Thyroid gland (tissue), 4 donors: Measurements from ENCODE around the gene ARHGAP15. TPM values are rescaled to one million over a fixed set of nuclear protein-coding genes. Genes with fewer than 3 reads are reported as not detected.

Source experiments
- DNase-seq, 2 donors: peaks; one replicate each; pipeline ENCODE4 v3.0.0-alpha.2; 2019
- H3K27ac ChIP-seq, 3 donors: fragments of 200-600 bp; sonication (generic); 1 replicate in 2 of 3; 2 replicates in 1 of 3; pipeline ENCODE4 v1.5.1; 2016 to 2019; ENCODE audit warnings: mild to moderate bottlenecking in 1 of 3, moderate library complexity in 1 of 3
- H3K27me3 ChIP-seq: fragments of 200-600 bp; sonication (generic); one replicate; pipeline ENCODE4 v1.5.1; 2019
- H3K36me3 ChIP-seq, 2 donors: fragments of 200-600 bp; sonication (generic); one replicate each; pipeline ENCODE4 v1.5.1; 2016 to 2019
- H3K4me1 ChIP-seq, 2 donors: fragments of 200-600 bp; sonication (generic); one replicate each; pipeline ENCODE4 v1.5.1; 2017 to 2019
- H3K4me3 ChIP-seq, 3 donors: fragments of 200-600 bp; sonication (generic); replicated peaks in 1 of 3; 1 replicate in 2 of 3; 2 replicates in 1 of 3; pipeline ENCODE4 v1.5.1; 2016; ENCODE audit warnings: mild to moderate bottlenecking in 1 of 3
- H3K9me3 ChIP-seq: fragments of 200-600 bp; sonication (generic); one replicate; pipeline ENCODE4 v1.5.1; 2017
- CTCF ChIP-seq, 6 experiments: fragments of 200-600 bp in 3 of 6; fragments of 450-650 bp in 3 of 6; sonication (generic) in 3 of 6; IDR thresholded peaks; one replicate each; pipeline ENCODE4 v1.5.1; 2016 to 2019; ENCODE audit warnings: antibody characterized with exemption in 6 of 6, mild to moderate bottlenecking in 2 of 6, inconsistent platforms in 1 of 6, moderate library complexity in 1 of 6
- POLR2A ChIP-seq, 2 donors: fragments of 450-650 bp; IDR thresholded peaks; one replicate each; pipeline ENCODE4 v1.6.1; 2017; ENCODE audit warnings: antibody characterized with exemption in 2 of 2, mild to moderate bottlenecking in 2 of 2, moderate library complexity in 1 of 2
- WGBS, 2 donors: methylation state at CpG; one replicate each; pipeline ENCODE4 v1.1.5; 2017; 5-methylcytosine and 5-hydroxymethylcytosine counted together
- intact Hi-C: fragments of 100-400 bp; cut with DNase I; formaldehyde crosslinking; loops from one replicate; pipeline ENCODE4 v1.15.1; 2023
- total RNA-seq, 4 donors: library from RNA; depleted of rRNA; stranded (reverse); fragments of >200 nt; gene quantifications; one replicate each; pipeline ENCODE4 v1.2.3, GENCODE V29; 2016

Gene ARHGAP15
- total RNA-seq, 4 donors from 2014 or later: 9.8 to 24.4 (median 11.9) TPM

- intact Hi-C loops: no loop called here
- Histone ChIP-seq H3K9me3 (no peaks in the 10 kb centered on the region), H3K4me3 (no peak overlapping the region), H3K4me1 (no peaks in the 10 kb centered on the region), H3K27ac (no peak overlapping the region), H3K36me3 (no peaks in the 10 kb centered on the region), H3K27me3 (no peaks in the 10 kb centered on the region)
- 82 to 88% methylated on average over 1 of the region's 1 CpG for WGBS, 2 donors
- TF ChIP-seq CTCF (IDR thresholded peaks at IDR 0.05) (no peak), POLR2A (IDR thresholded peaks at IDR 0.05) (no peak)
- no peak for DNase-seq
Measured at GRCh38 chr2:143429932-143430679, 300.9 kb downstream of the ARHGAP15 start.

GRCh38 chr2:143431316-143431715 lies 302.1 kb downstream of the ARHGAP15 start:
- Histone ChIP-seq H3K27me3 (no peaks in the 10 kb centered on the region), H3K9me3 (no peaks in the 10 kb centered on the region), H3K4me1 (no peaks in the 10 kb centered on the region), H3K4me3 (no peak overlapping the region), H3K36me3 (no peaks in the 10 kb centered on the region), H3K27ac (no peak overlapping the region)
- intact Hi-C loops: no loop called here
- WGBS, 2 donors: 82 to 83% methylated on average over 2 of the region's 2 CpGs
- TF ChIP-seq POLR2A (IDR thresholded peaks at IDR 0.05) (no peak), CTCF (IDR thresholded peaks at IDR 0.05) (no peak)
- no peak for DNase-seq

GRCh38 chr2:143433251-143433650 lies 304.0 kb downstream of the ARHGAP15 start:
- Histone ChIP-seq H3K27ac (no peak overlapping the region), H3K4me3 (no peak overlapping the region), H3K27me3 (no peaks in the 10 kb centered on the region), H3K36me3 (no peaks in the 10 kb centered on the region), H3K9me3 (no peaks in the 10 kb centered on the region), H3K4me1 (no peaks in the 10 kb centered on the region)
- WGBS, 2 donors: 57 to 75% methylated on average over 3 of the region's 3 CpGs
- no peak for DNase-seq
- intact Hi-C loops: no loop called here
- TF ChIP-seq CTCF (IDR thresholded peaks at IDR 0.05) (no peak), POLR2A (IDR thresholded peaks at IDR 0.05) (no peak)

GRCh38 chr2:143433840-143434239 lies 304.6 kb downstream of the ARHGAP15 start:
- Histone ChIP-seq H3K27me3 (no peaks in the 10 kb centered on the region), H3K9me3 (no peaks in the 10 kb centered on the region), H3K4me3 (no peak overlapping the region), H3K36me3 (no peaks in the 10 kb centered on the region), H3K27ac (no peak overlapping the region), H3K4me1 (no peaks in the 10 kb centered on the region)
- intact Hi-C loops: no loop called here
- TF ChIP-seq POLR2A (IDR thresholded peaks at IDR 0.05) (no peak), CTCF (IDR thresholded peaks at IDR 0.05) (no peak)
- no peak for DNase-seq

- H3K36me3 ChIP-seq: no peaks in the 10 kb centered on the region
- no peak for TF ChIP-seq POLR2A (IDR thresholded peaks at IDR 0.05)
- no peak for TF ChIP-seq CTCF (IDR thresholded peaks at IDR 0.05)
- no peaks in the 10 kb centered on the region for H3K9me3 ChIP-seq
- H3K4me3 ChIP-seq: no peak overlapping the region
- WGBS, 2 donors: 75 to 79% methylated on average over 3 of the region's 3 CpGs
- DNase-seq: no peak
- intact Hi-C loops: no loop called here
- no peaks in the 10 kb centered on the region for H3K27me3 ChIP-seq
- peak overlapping the region in 1 of 3 donors; percentile 12 for H3K27ac ChIP-seq
- H3K4me1 ChIP-seq: no peaks in the 10 kb centered on the region
Measured at GRCh38 chr2:143434445-143434844, 305.2 kb downstream of the ARHGAP15 start.
